WTC11 (cell line): ENCODE data around the gene CDPF1. TPM values are rescaled to one million over a fixed set of nuclear protein-coding genes. Genes with fewer than 3 reads are reported as not detected.

Source experiments
- ATAC-seq: fragments of 200-7000 bp; cut with Tn5 transposase; 2 replicates; pipeline ENCODE4 v1.10.0; 2021; ENCODE audit warnings: mild to moderate bottlenecking, moderate library complexity
- CTCF ChIA-PET: fragments of 300-600 bp; sonication (Branson Sonifier 250); formaldehyde crosslinking; loops from one replicate; lab custom pipeline; 2021; ENCODE audit warnings: antibody characterized with exemption; lab: Charles Lee
- POLR2A ChIA-PET: fragments of 350-600 bp; sonication (Branson Sonifier 250); formaldehyde crosslinking; loops from one replicate; lab custom pipeline; 2021; ENCODE audit warnings: antibody characterized with exemption; lab: Charles Lee
- DNase-seq: peaks from one replicate; pipeline ENCODE4 v3.0.0; 2021; ENCODE audit warnings: low spot score
- H3K27ac Mint-ChIP-seq: 2 replicates; pipeline ENCODE4 v1.8.0; 2021; ENCODE audit warnings: mixed read lengths
- H3K27me3 Mint-ChIP-seq: 2 replicates; pipeline ENCODE4 v1.8.0; 2021; ENCODE audit warnings: low read depth, mild to moderate bottlenecking, moderate library complexity, mixed read lengths
- H3K36me3 Mint-ChIP-seq: 2 replicates; pipeline ENCODE4 v1.8.0; 2021; ENCODE audit warnings: mixed read lengths
- H3K4me1 Mint-ChIP-seq: 2 replicates; pipeline ENCODE4 v1.8.0; 2022; ENCODE audit warnings: mixed read lengths
- H3K4me3 Mint-ChIP-seq: 2 replicates; pipeline ENCODE4 v1.8.0; 2021; ENCODE audit warnings: mild to moderate bottlenecking, moderate library complexity, mixed read lengths
- H3K9me3 Mint-ChIP-seq: 2 replicates; pipeline ENCODE4 v1.8.0; 2021; ENCODE audit warnings: mixed read lengths
- ARID4B ChIP-seq: sonication (generic); formaldehyde crosslinking; IDR thresholded peaks from 2 replicates; pipeline ENCODE4 v1.8.0; 2023; ENCODE audit warnings: missing genetic modification reagents, mild to moderate bottlenecking, borderline replicate concordance
- ATF1 ChIP-seq: sonication (generic); formaldehyde crosslinking; IDR thresholded peaks from 2 replicates; pipeline ENCODE4 v1.8.1; 2023; ENCODE audit warnings: mild to moderate bottlenecking, moderate library complexity, missing genetic modification reagents
- E2F1 ChIP-seq: sonication (generic); formaldehyde crosslinking; IDR thresholded peaks from 2 replicates; pipeline ENCODE4 v1.8.0; 2022; ENCODE audit warnings: mild to moderate bottlenecking, missing genetic modification reagents
- FOXP1 ChIP-seq: sonication (generic); formaldehyde crosslinking; IDR thresholded peaks from 2 replicates; pipeline ENCODE4 v1.8.0; 2022; ENCODE audit warnings: missing genetic modification reagents, mild to moderate bottlenecking, moderate library complexity, borderline replicate concordance
- FOXP4 ChIP-seq: sonication (generic); formaldehyde crosslinking; IDR thresholded peaks from 2 replicates; pipeline ENCODE4 v1.8.0; 2022; ENCODE audit warnings: mild to moderate bottlenecking, missing genetic modification reagents
- GTF2I ChIP-seq: fragments of 250-450 bp; sonication (Bioruptor Pico); conservative IDR thresholded peaks from 2 replicates; pipeline ENCODE4 v1.4.0; 2021; ENCODE audit warnings: mild to moderate bottlenecking
- HMGA2 ChIP-seq: fragments of 250-450 bp; sonication (Bioruptor Pico); IDR thresholded peaks from 2 replicates; pipeline ENCODE4 v1.4.0; 2021; ENCODE audit warnings: mild to moderate bottlenecking, moderate library complexity
- IRF1 ChIP-seq: sonication (generic); formaldehyde crosslinking; IDR thresholded peaks from 2 replicates; pipeline ENCODE4 v1.8.0; 2023; ENCODE audit warnings: missing genetic modification reagents
- NR3C1 ChIP-seq: sonication (generic); formaldehyde crosslinking; conservative IDR thresholded peaks from 2 replicates; pipeline ENCODE4 v1.8.1; 2023; ENCODE audit warnings: low read depth, mild to moderate bottlenecking, missing genetic modification reagents
- PRRX2 ChIP-seq: fragments of 250-450 bp; sonication (Bioruptor Pico); IDR thresholded peaks from 2 replicates; pipeline ENCODE4 v1.8.0; 2021; ENCODE audit warnings: mild to moderate bottlenecking
- TEAD1 ChIP-seq: sonication (generic); formaldehyde crosslinking; IDR thresholded peaks from 2 replicates; pipeline ENCODE4 v1.8.0; 2022; ENCODE audit warnings: mild to moderate bottlenecking, missing genetic modification reagents
- USF1 ChIP-seq: sonication (generic); formaldehyde crosslinking; IDR thresholded peaks from 2 replicates; pipeline ENCODE4 v1.8.0; 2022; ENCODE audit warnings: mild to moderate bottlenecking, missing genetic modification reagents
- ZNF317 ChIP-seq: sonication (generic); formaldehyde crosslinking; IDR thresholded peaks from 2 replicates; pipeline ENCODE4 v1.8.1; 2023; ENCODE audit warnings: low read depth, mild to moderate bottlenecking, moderate library complexity, missing genetic modification reagents, borderline replicate concordance
- ZNF423 ChIP-seq: fragments of 250-450 bp; sonication (Bioruptor Pico); IDR thresholded peaks from 2 replicates; pipeline ENCODE4 v2.1.2; 2022; ENCODE audit warnings: mild to moderate bottlenecking, moderate library complexity
- total RNA-seq: library from RNA; stranded (reverse); gene quantifications from 3 replicates; pipeline ENCODE4 v1.2.3, GENCODE V29; 2021

The CDPF1 gene
- total RNA-seq, 1 experiment from 2014 or later = 11.5 TPM

DNA sequence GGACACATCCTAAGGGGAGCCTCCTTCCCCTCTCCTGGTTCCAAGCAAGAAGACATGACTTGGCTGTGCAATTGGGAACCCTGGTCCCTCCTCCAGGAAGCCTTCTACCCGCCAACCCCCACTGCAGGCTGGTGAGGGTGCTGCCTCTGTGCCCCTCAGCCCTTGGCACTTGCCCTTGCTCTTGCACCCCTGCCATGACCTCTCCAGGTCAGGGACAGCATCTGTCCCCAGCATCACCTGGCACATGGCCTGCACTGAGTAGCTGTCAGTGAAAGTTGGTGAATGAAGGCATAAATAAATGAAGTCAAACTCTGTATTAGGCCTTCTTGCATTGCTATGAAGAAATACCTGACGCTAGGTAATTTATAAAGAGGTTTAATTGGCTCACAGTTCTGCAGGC is 44.7 kb upstream of the CDPF1 start:
- ATAC-seq (no peak), DNase-seq (no peak)
- H3K4me1 Mint-ChIP-seq = peaks cover 27% of the 10 kb centered on the region
- TF ChIP-seq ATF1 (CRISPR knock-in tag) (no peak), ARID4B (CRISPR knock-in tag) (no peak), E2F1 (CRISPR knock-in tag) (no peak), GTF2I (CRISPR knock-in tag) (no peak), PRRX2 (no peak), ZNF423 (CRISPR knock-in tag) (no peak), USF1 (CRISPR knock-in tag) (no peak), FOXP1 (CRISPR knock-in tag) (no peak)
- H3K9me3 Mint-ChIP-seq = no peaks in the 10 kb centered on the region
- POLR2A ChIA-PET = no interaction called here
- H3K27ac Mint-ChIP-seq = no peak overlapping the region
- H3K4me3 Mint-ChIP-seq = peak overlapping the region; percentile 78
- CTCF ChIA-PET = no interaction called here
- peaks cover 23% of the 10 kb centered on the region for H3K36me3 Mint-ChIP-seq
- H3K27me3 Mint-ChIP-seq = no peaks in the 10 kb centered on the region; the same call in 1 of the 2 replicates

- Mint-ChIP-seq H3K4me1 (peaks cover 19% of the 10 kb centered on the region), H3K9me3 (no peaks in the 10 kb centered on the region), H3K27me3 (no peaks in the 10 kb centered on the region; the same call in 1 of the 2 replicates), H3K4me3 (no peak overlapping the region), H3K27ac (no peak overlapping the region), H3K36me3 (peaks cover 13% of the 10 kb centered on the region)
- DNase-seq (no peak), ATAC-seq (no peak)
- ChIA-PET CTCF (no interaction called here), POLR2A (no interaction called here)
- no peak for TF ChIP-seq ZNF317 (CRISPR knock-in tag)
- no peak for TF ChIP-seq TEAD1 (CRISPR knock-in tag)
- TF ChIP-seq FOXP1 (CRISPR knock-in tag) = no peak
- no peak for TF ChIP-seq IRF1 (CRISPR knock-in tag)
- TF ChIP-seq NR3C1 = no peak
- TF ChIP-seq ATF1 (CRISPR knock-in tag) = no peak
- no peak for TF ChIP-seq FOXP4 (CRISPR knock-in tag)
- no peak for TF ChIP-seq HMGA2
These were observed 43.6 kb upstream of the CDPF1 start for GRCh38 chr22:46293577-46294260.
